Chondrocyte (in vitro differentiated cells): ENCODE results near the gene HMX1. TPM values are rescaled to one million over a fixed set of nuclear protein-coding genes. Genes with fewer than 3 reads are reported as not detected.
A peak's percentile ranks its signal among the peaks of the same experiment; 100 is the strongest.

Experiments used
- DNase-seq: peaks from one replicate; pipeline ENCODE4 v3.0.0; 2021; ENCODE audit warnings: mixed read lengths, low spot score
- H3K27ac Mint-ChIP-seq: one replicate; pipeline ENCODE4 v1.8.0; 2021; ENCODE audit warnings: mild to moderate bottlenecking, moderate library complexity, mixed read lengths; ENCODE audit not compliant: unreplicated experiment
- H3K27me3 Mint-ChIP-seq: 2 replicates; pipeline ENCODE4 v1.8.0; 2021; ENCODE audit warnings: low read depth, mixed read lengths
- H3K36me3 Mint-ChIP-seq: 2 replicates; pipeline ENCODE4 v1.8.0; 2021; ENCODE audit warnings: low read depth, mixed read lengths
- H3K4me1 Mint-ChIP-seq: 2 replicates; pipeline ENCODE4 v1.8.0; 2021; ENCODE audit warnings: low read depth, mild to moderate bottlenecking, mixed read lengths
- H3K4me3 Mint-ChIP-seq: one replicate; pipeline ENCODE4 v1.8.0; 2021; ENCODE audit warnings: mild to moderate bottlenecking, moderate library complexity, mixed read lengths; ENCODE audit not compliant: unreplicated experiment
- H3K9me3 Mint-ChIP-seq: 2 replicates; pipeline ENCODE4 v1.8.0; 2021; ENCODE audit warnings: low read depth, mixed read lengths
- CTCF ChIP-seq: fragments of 200-600 bp; sonication (generic); IDR thresholded peaks from 2 replicates; pipeline ENCODE4 v1.5.0; 2021; ENCODE audit warnings: antibody characterized with exemption, mild to moderate bottlenecking, moderate library complexity
- total RNA-seq: library from RNA; stranded (reverse); gene quantifications from 3 replicates; pipeline ENCODE4 v1.2.1, GENCODE V29; 2021

Gene HMX1
- total RNA-seq, 1 donor from 2014 or later = not detected

DNA sequence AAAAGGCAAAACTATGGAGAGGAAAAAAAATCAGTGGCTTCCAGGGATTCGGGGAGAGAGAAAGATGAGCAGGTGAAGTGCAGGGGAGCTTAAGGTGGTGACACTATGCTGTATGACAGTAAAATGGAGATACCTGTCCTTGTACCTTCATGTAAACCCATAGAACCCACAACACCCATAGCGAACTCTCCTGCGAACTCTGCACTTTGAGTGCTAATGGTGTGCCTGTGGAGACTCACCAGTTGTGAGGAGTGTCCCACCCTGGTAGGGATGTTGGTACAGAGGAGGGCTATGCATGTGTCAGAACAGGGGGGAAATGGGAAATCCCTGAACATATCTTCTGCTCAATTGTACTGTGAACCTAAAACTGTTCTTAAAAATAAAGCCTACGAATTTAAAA, 42.8 kb downstream of the HMX1 start:
- DNase-seq = no peak
- Mint-ChIP-seq H3K27me3 (peaks cover 36% of the 10 kb centered on the region), H3K9me3 (peaks cover 10% of the 10 kb centered on the region), H3K27ac (no peak overlapping the region), H3K4me1 (no peaks in the 10 kb centered on the region), H3K4me3 (no peak overlapping the region), H3K36me3 (no peaks in the 10 kb centered on the region)
- TF ChIP-seq CTCF = no peak

- Mint-ChIP-seq H3K9me3 (no peaks in the 10 kb centered on the region), H3K27ac (no peak overlapping the region), H3K4me1 (no peaks in the 10 kb centered on the region), H3K27me3 (peaks cover 46% of the 10 kb centered on the region), H3K4me3 (no peak overlapping the region), H3K36me3 (no peaks in the 10 kb centered on the region)
- TF ChIP-seq CTCF = no peak
- DNase-seq = peak; percentile 79
Measured at GRCh38 chr4:8821151-8821950, 50.3 kb downstream of the HMX1 start.

DNA sequence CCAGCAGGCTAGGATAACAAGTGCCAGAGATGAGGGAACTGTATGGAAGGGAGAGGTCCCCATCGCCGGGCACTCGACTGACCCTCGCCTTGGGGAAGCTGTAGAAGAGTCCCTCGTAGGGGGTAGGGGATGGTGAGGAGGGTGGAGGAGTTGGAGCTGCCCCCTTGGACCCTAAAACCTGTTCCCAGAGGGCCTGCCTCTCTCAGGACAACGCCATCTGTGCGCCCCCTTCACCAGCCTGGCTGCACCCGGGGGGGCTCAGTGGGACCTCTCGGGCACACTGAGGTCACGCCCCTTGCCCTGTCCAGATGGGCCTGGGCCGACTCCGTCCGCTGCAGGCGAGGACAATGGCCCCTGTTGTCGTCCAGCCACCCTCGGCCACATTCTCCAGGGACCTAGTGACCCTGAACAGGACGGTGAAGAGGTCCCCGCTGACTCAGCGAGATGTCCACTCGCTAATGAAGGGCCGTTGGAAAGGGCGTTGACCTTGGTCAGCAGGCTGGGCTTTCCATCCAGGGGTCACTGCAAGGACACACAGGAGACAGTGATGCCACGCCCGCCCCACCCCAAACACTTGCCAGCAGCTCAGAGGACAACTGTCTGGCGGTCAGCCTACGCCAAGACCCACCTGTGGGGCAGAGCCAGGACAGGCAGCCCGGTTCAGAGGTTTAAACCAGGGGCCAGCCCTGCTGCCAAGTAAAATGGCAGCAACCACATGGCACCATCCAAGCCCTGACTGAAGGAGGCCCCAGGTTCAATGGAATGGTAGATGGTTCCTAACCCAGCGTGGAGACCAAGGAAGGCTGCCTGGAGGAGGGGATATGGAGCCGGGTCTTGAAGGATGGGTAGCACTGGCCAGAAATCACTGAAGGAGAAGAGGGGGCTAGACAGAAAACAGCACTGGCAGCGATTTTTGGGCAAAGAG, 51.2 kb downstream of the HMX1 start:
- no peaks in the 10 kb centered on the region for H3K9me3 Mint-ChIP-seq
- no peak overlapping the region for H3K4me3 Mint-ChIP-seq
- H3K27ac Mint-ChIP-seq = no peak overlapping the region
- TF ChIP-seq CTCF = no peak
- H3K4me1 Mint-ChIP-seq = no peaks in the 10 kb centered on the region
- peaks cover 42% of the 10 kb centered on the region for H3K27me3 Mint-ChIP-seq
- H3K36me3 Mint-ChIP-seq = no peaks in the 10 kb centered on the region
- DNase-seq = peak; percentile 86

DNA sequence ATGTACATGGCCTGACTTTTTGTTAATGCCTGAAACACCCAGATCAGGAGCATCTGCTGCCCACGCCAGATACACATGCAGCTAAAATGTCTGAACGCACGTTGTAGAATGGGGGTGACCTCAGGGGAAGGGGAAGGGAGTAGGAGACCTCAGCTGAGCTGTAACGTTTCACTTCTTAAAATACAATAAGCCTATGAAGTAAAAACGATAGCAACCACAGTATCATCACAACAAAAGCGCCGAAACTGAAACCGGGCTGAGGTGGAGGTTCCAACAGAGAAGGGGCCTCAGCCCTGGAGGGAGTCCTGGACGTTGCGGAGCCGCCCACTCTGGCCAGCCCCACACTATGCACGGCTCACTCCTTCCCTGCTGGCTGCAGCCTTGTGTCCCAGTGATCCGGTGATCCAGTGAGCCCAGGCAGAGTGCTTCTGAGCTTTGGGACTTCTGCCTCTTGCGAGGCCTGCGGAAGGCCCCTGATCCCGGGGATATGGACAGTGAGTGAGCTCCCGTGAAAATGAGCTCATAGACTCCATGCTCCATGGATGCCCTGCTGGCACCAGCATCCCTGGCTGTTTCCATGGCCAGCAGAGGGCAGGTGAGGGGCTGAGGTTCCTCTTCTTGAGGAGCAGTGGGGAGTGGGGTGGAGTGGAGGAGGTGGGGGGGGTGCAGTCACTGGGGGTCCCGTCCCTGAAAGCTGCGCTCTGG, 52.0 kb downstream of the HMX1 start:
- no peak for TF ChIP-seq CTCF
- H3K27ac Mint-ChIP-seq = no peak overlapping the region
- H3K27me3 Mint-ChIP-seq = peaks cover 37% of the 10 kb centered on the region
- no peaks in the 10 kb centered on the region for H3K9me3 Mint-ChIP-seq
- H3K36me3 Mint-ChIP-seq = no peaks in the 10 kb centered on the region
- no peak overlapping the region for H3K4me3 Mint-ChIP-seq
- no peaks in the 10 kb centered on the region for H3K4me1 Mint-ChIP-seq
- DNase-seq = peak; percentile 63

DNA sequence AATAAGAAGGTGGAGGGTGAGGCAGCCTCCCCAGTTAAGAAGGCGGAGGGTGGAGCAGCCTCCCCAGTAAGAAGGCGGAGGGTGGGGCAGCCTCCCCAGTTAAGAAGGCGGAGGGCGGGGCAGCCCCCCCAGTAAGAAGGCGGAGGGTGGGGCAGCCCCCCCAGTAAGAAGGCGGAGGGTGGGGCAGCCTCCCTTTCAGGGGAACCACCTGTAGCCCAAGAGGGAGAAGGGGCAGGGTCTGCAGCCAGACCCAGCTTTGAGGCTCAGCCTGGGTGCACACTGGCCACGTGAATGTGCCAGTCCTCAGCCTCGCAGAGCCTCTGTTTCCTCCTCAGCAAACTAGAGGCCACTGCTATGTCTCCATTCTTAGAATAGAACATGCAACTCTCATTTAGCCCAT, 52.6 kb downstream of the HMX1 start:
- Mint-ChIP-seq H3K27ac (no peak overlapping the region), H3K4me1 (no peaks in the 10 kb centered on the region), H3K36me3 (no peaks in the 10 kb centered on the region), H3K9me3 (no peaks in the 10 kb centered on the region), H3K4me3 (no peak overlapping the region), H3K27me3 (peaks cover 35% of the 10 kb centered on the region)
- peak; percentile 40 for DNase-seq
- no peak for TF ChIP-seq CTCF
